Caco-2 (cell line): ENCODE data around the gene TMEM14B. TPM values are rescaled to one million over a fixed set of nuclear protein-coding genes. Genes with fewer than 3 reads are reported as not detected.

Experiments
- BruUV-seq: library from RNA; stranded (reverse); fragments of 400-500 nt; replicated peaks from 2 replicates; lab custom pipeline; 2021; lab: Mats Ljungman, UMichigan
- CTCF ChIA-PET: fragments of 300-600 bp; sonication (Branson Sonifier 250); formaldehyde crosslinking; loops from one replicate; lab custom pipeline; 2022; ENCODE audit warnings: antibody characterized with exemption; lab: Charles Lee
- POLR2A ChIA-PET: fragments of 300-600 bp; sonication (Branson Sonifier 250); formaldehyde crosslinking; loops from one replicate; lab custom pipeline; 2022; ENCODE audit warnings: antibody characterized with exemption; lab: Charles Lee
- DNase-seq, 2 experiments: peaks; one replicate each; pipeline versions ENCODE4 v3.0.0 to v3.0.0-alpha.2; 2020 to 2022
- H3K27me3 ChIP-seq: replicated peaks from 2 replicates; pipeline ENCODE4 v1.6.0; 2011; ENCODE audit warnings: low read length; ENCODE audit not compliant: control insufficient read depth, insufficient read depth
- H3K36me3 ChIP-seq: 2 replicates; pipeline ENCODE4 v1.5.1; 2011; ENCODE audit warnings: low read length; ENCODE audit not compliant: control insufficient read depth, insufficient read depth
- H3K4me1 ChIP-seq: fragments of 250-450 bp; sonication (Bioruptor Pico); 2 replicates; pipeline ENCODE4 v1.5.1; 2020; ENCODE audit warnings: mild to moderate bottlenecking
- H3K4me3 ChIP-seq: 2 replicates; pipeline ENCODE4 v1.5.1; 2011; ENCODE audit warnings: low read depth, mild to moderate bottlenecking, control low read depth, low read length
- H3K9me3 ChIP-seq: fragments of 250-450 bp; sonication (Bioruptor Pico); 2 replicates; pipeline ENCODE4 v1.5.1; 2020; ENCODE audit warnings: mild to moderate bottlenecking, moderate library complexity
- H3K27ac Mint-ChIP-seq: one replicate; pipeline ENCODE4 v1.8.0; 2022; ENCODE audit warnings: mixed read lengths; ENCODE audit not compliant: unreplicated experiment
- H3K27me3 Mint-ChIP-seq: one replicate; pipeline ENCODE4 v1.8.0; 2022; ENCODE audit warnings: mixed read lengths; ENCODE audit not compliant: insufficient read depth, unreplicated experiment
- H3K36me3 Mint-ChIP-seq: one replicate; pipeline ENCODE4 v1.8.0; 2022; ENCODE audit warnings: mild to moderate bottlenecking, mixed read lengths; ENCODE audit not compliant: insufficient read depth, unreplicated experiment
- H3K4me1 Mint-ChIP-seq: one replicate; pipeline ENCODE4 v1.8.0; 2022; ENCODE audit warnings: low read depth, mixed read lengths; ENCODE audit not compliant: unreplicated experiment
- H3K4me3 Mint-ChIP-seq: one replicate; pipeline ENCODE4 v1.8.0; 2022; ENCODE audit warnings: mild to moderate bottlenecking, moderate library complexity, mixed read lengths; ENCODE audit not compliant: unreplicated experiment
- H3K9me3 Mint-ChIP-seq: one replicate; pipeline ENCODE4 v1.8.0; 2022; ENCODE audit warnings: mixed read lengths; ENCODE audit not compliant: unreplicated experiment
- CTCF ChIP-seq, 2 experiments: fragments of 200-600 bp in 1 of 2; IDR thresholded peaks; 1 replicate in 1 of 2; 2 replicates in 1 of 2; pipeline versions ENCODE4 v1.5.1 to v1.8.0; 2011 to 2022; ENCODE audit warnings: antibody characterized with exemption in 1 of 2, control low read depth in 1 of 2, inconsistent platforms in 1 of 2, low read depth in 1 of 2, low read length in 1 of 2, mild to moderate bottlenecking in 1 of 2, moderate library complexity in 1 of 2; ENCODE audit not compliant: insufficient read depth in 1 of 2, severe bottlenecking in 1 of 2, unreplicated experiment in 1 of 2
- intact Hi-C: fragments of 100-400 bp; cut with micrococcal nuclease; formaldehyde crosslinking; loops from one replicate; pipeline ENCODE4 v1.10.0; 2022; ENCODE audit not compliant: unreplicated experiment
- total RNA-seq: library from RNA; stranded (reverse); gene quantifications from 2 replicates; pipeline ENCODE4 v1.2.3, GENCODE V29; 2022

TMEM14B gene
- total RNA-seq, 1 experiment from 2014 or later: 105 TPM

GRCh38 chr6:10723567-10723881, 24.1 kb upstream of the TMEM14B start:
- Histone ChIP-seq H3K9me3 (0 out of 2 replicates have a peak, but pooled peaks cover 1% of the 10 kb centered on the region), H3K4me1 (peaks cover 6% of the 10 kb centered on the region), H3K4me3 (peak overlapping the region; percentile 68), H3K36me3 (peaks cover 4% of the 10 kb centered on the region), H3K27me3 (no peaks in the 10 kb centered on the region)
- peak overlapping the region; percentile 96 for H3K4me3 Mint-ChIP-seq
- H3K36me3 Mint-ChIP-seq: peaks cover 28% of the 10 kb centered on the region
- intact Hi-C loops: loop anchor here (1.0 kb wide), 1 partner anchor 11 kb away; no protein-coding TSS in a partner anchor
- TSS peak; percentile 66 for BruUV-seq
- peaks cover 15% of the 10 kb centered on the region for H3K4me1 Mint-ChIP-seq
- TF ChIP-seq CTCF (IDR thresholded peaks at IDR 0.05; ENCODE audit: insufficient read depth in 1 of 2, low read depth in 1 of 2, low read length in 1 of 2, severe bottlenecking in 1 of 2, unreplicated experiment in 1 of 2): no peak
- ChIA-PET CTCF (no interaction called here), POLR2A (interaction anchor here (0.6 to 0.8 kb wide), 2 partner anchors 24 to 29 kb away, joined by 3 to 13 read pairs; partner anchors contain the start of genes PAK1IP1 and TMEM14B)
- H3K27me3 Mint-ChIP-seq: no peaks in the 10 kb centered on the region
- H3K27ac Mint-ChIP-seq: peak overlapping the region; percentile 97
- H3K9me3 Mint-ChIP-seq: no peaks in the 10 kb centered on the region
- no peak for DNase-seq

DNA sequence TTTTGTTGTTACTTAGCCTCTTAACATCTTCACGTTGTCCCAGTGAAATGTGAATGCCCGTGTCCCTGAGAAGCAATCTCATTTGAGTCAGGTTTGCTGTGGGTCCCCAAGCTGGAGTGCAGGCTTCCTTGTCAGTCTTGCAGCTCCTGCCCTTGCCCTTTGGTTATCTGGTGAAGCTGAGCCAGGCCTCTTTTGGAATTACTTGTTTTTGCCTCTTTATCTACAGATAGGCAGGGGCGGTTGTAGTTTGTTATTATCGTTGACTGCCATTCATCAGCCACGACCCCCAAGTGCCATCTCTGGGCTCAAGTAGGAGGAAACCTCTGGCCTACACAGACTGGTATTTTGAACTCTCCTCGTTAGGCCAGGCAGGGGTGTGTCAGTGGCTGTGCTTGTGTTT, 22.6 kb upstream of the TMEM14B start:
- no peaks in the 10 kb centered on the region for H3K9me3 Mint-ChIP-seq
- no TSS peak for BruUV-seq
- DNase-seq: no peak

DNA sequence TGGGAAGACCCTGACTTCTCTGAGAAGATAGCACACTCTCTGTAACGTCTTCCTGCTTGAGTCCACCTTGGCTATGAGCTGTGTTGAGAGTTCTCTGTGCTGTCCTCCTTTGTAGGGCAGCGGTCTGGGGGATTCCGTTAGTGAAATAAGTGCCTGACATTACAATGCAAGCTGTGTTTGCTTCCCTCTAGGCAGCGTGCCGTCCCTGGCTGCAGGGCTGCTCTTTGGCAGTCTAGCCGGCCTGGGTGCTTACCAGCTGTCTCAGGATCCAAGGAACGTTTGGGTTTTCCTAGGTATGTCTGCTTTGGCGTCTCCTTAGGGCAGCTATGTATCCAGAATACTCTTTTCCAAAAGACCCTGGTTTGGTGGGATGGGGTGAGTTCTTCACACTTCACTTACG, 21.9 kb upstream of the TMEM14B start:
- Mint-ChIP-seq H3K36me3 (peaks cover 50% of the 10 kb centered on the region), H3K4me1 (peaks cover 15% of the 10 kb centered on the region), H3K27me3 (no peaks in the 10 kb centered on the region), H3K4me3 (peak overlapping the region; percentile 53), H3K27ac (peak overlapping the region; percentile 63), H3K9me3 (no peaks in the 10 kb centered on the region)
- H3K9me3 ChIP-seq: no peaks in the 10 kb centered on the region
- no peak for DNase-seq
- ChIA-PET CTCF (no interaction called here), POLR2A (no interaction called here)
- no peaks in the 10 kb centered on the region for H3K27me3 ChIP-seq
- intact Hi-C loops: no loop called here
- H3K4me1 ChIP-seq: peaks cover 6% of the 10 kb centered on the region
- H3K36me3 ChIP-seq: peaks cover 4% of the 10 kb centered on the region
- no peak overlapping the region for H3K4me3 ChIP-seq
- TF ChIP-seq CTCF (IDR thresholded peaks at IDR 0.05; ENCODE audit: insufficient read depth in 1 of 2, low read depth in 1 of 2, low read length in 1 of 2, severe bottlenecking in 1 of 2, unreplicated experiment in 1 of 2): no peak
- no TSS peak for BruUV-seq

More for the DNA sequence above, 22.6 kb upstream of the TMEM14B start:
- intact Hi-C loops: no loop called here
- POLR2A ChIA-PET: no interaction called here
- H3K4me1 Mint-ChIP-seq: peaks cover 15% of the 10 kb centered on the region
- peak overlapping the region; percentile 63 for H3K27ac Mint-ChIP-seq
- Histone ChIP-seq H3K27me3 (no peaks in the 10 kb centered on the region), H3K4me1 (peaks cover 6% of the 10 kb centered on the region), H3K4me3 (no peak overlapping the region), H3K9me3 (no peaks in the 10 kb centered on the region), H3K36me3 (peaks cover 4% of the 10 kb centered on the region)
- H3K36me3 Mint-ChIP-seq: peaks cover 44% of the 10 kb centered on the region
- TF ChIP-seq CTCF (IDR thresholded peaks at IDR 0.05; ENCODE audit: insufficient read depth in 1 of 2, low read depth in 1 of 2, low read length in 1 of 2, severe bottlenecking in 1 of 2, unreplicated experiment in 1 of 2): no peak
- H3K4me3 Mint-ChIP-seq: peak overlapping the region; percentile 53
- CTCF ChIA-PET: no interaction called here
- H3K27me3 Mint-ChIP-seq: no peaks in the 10 kb centered on the region
